Kidney epithelial cell (primary cell): ENCODE measurements around the gene MAP2K6. TPM values are rescaled to one million over a fixed set of nuclear protein-coding genes. Genes with fewer than 3 reads are reported as not detected.

ENCODE experiments used
- DNase-seq: peaks from one replicate; pipeline ENCODE4 v3.0.0-alpha.2; 2010; ENCODE audit warnings: low read depth
- H3K27me3 ChIP-seq: 2 replicates; pipeline ENCODE4 v1.6.0; 2011; ENCODE audit warnings: low read length; ENCODE audit not compliant: control insufficient read depth, insufficient read depth
- H3K36me3 ChIP-seq: 2 replicates; pipeline ENCODE4 v1.5.1; 2011; ENCODE audit warnings: low read length; ENCODE audit not compliant: control insufficient read depth, insufficient read depth
- H3K4me3 ChIP-seq: 2 replicates; pipeline ENCODE4 v1.5.1; 2011; ENCODE audit warnings: low read depth, mild to moderate bottlenecking, control low read depth, low read length
- CTCF ChIP-seq: IDR thresholded peaks from 2 replicates; pipeline ENCODE4 v1.5.1; 2011; ENCODE audit warnings: mild to moderate bottlenecking, moderate library complexity, low read length, control low read depth, inconsistent platforms; ENCODE audit not compliant: insufficient read depth, poor library complexity, severe bottlenecking
- total RNA-seq: library from RNA; depleted of rRNA; stranded (reverse); fragments of >200 nt; gene quantifications from 2 replicates; pipeline ENCODE4 v1.2.3, GENCODE V29; 2015

Gene MAP2K6
- total RNA-seq, 1 donor from 2014 or later: 2.2 TPM

GRCh38 chr17:69592692-69593350, 178.3 kb downstream of the MAP2K6 start:
- no peak for TF ChIP-seq CTCF
- Histone ChIP-seq H3K4me3 (no peak overlapping the region), H3K36me3 (no peaks in the 10 kb centered on the region), H3K27me3 (no peaks in the 10 kb centered on the region)
- DNase-seq: no peak

GRCh38 chr17:69593351-69593715, 178.8 kb downstream of the MAP2K6 start:
- Histone ChIP-seq H3K4me3 (no peak overlapping the region), H3K36me3 (no peaks in the 10 kb centered on the region), H3K27me3 (no peaks in the 10 kb centered on the region)
- no peak for TF ChIP-seq CTCF
- no peak for DNase-seq

- no peak for TF ChIP-seq CTCF
- no peak for DNase-seq
These were observed 179.2 kb downstream of the MAP2K6 start for GRCh38 chr17:69593716-69594115.

GRCh38 chr17:69594641-69595040, 180.1 kb downstream of the MAP2K6 start:
- H3K36me3 ChIP-seq: no peaks in the 10 kb centered on the region
- H3K4me3 ChIP-seq: no peak overlapping the region
- no peak for TF ChIP-seq CTCF
- no peaks in the 10 kb centered on the region for H3K27me3 ChIP-seq
- no peak for DNase-seq

More at GRCh38 chr17:69593716-69594115, 179.2 kb downstream of the MAP2K6 start:
- Histone ChIP-seq H3K27me3 (no peaks in the 10 kb centered on the region), H3K4me3 (no peak overlapping the region), H3K36me3 (no peaks in the 10 kb centered on the region)

- no peak for TF ChIP-seq CTCF
- Histone ChIP-seq H3K4me3 (no peak overlapping the region), H3K36me3 (no peaks in the 10 kb centered on the region), H3K27me3 (no peaks in the 10 kb centered on the region)
- DNase-seq: no peak
These were observed 181.6 kb downstream of the MAP2K6 start for GRCh38 chr17:69596141-69596540.
